Caco-2 (cell line): ENCODE measurements around the gene FOXL2. TPM values are rescaled to one million over a fixed set of nuclear protein-coding genes. Genes with fewer than 3 reads are reported as not detected.

Experiments
- BruUV-seq: library from RNA; stranded (reverse); fragments of 400-500 nt; replicated peaks from 2 replicates; lab custom pipeline; 2021; lab: Mats Ljungman, UMichigan
- CTCF ChIA-PET: fragments of 300-600 bp; sonication (Branson Sonifier 250); formaldehyde crosslinking; loops from one replicate; lab custom pipeline; 2022; ENCODE audit warnings: antibody characterized with exemption; lab: Charles Lee
- POLR2A ChIA-PET: fragments of 300-600 bp; sonication (Branson Sonifier 250); formaldehyde crosslinking; loops from one replicate; lab custom pipeline; 2022; ENCODE audit warnings: antibody characterized with exemption; lab: Charles Lee
- DNase-seq, 2 experiments: peaks; one replicate each; pipeline versions ENCODE4 v3.0.0 to v3.0.0-alpha.2; 2020 to 2022
- H3K27me3 ChIP-seq: replicated peaks from 2 replicates; pipeline ENCODE4 v1.6.0; 2011; ENCODE audit warnings: low read length; ENCODE audit not compliant: control insufficient read depth, insufficient read depth
- H3K36me3 ChIP-seq: 2 replicates; pipeline ENCODE4 v1.5.1; 2011; ENCODE audit warnings: low read length; ENCODE audit not compliant: control insufficient read depth, insufficient read depth
- H3K4me1 ChIP-seq: fragments of 250-450 bp; sonication (Bioruptor Pico); 2 replicates; pipeline ENCODE4 v1.5.1; 2020; ENCODE audit warnings: mild to moderate bottlenecking
- H3K4me3 ChIP-seq: 2 replicates; pipeline ENCODE4 v1.5.1; 2011; ENCODE audit warnings: low read depth, mild to moderate bottlenecking, control low read depth, low read length
- H3K9me3 ChIP-seq: fragments of 250-450 bp; sonication (Bioruptor Pico); 2 replicates; pipeline ENCODE4 v1.5.1; 2020; ENCODE audit warnings: mild to moderate bottlenecking, moderate library complexity
- H3K27ac Mint-ChIP-seq: one replicate; pipeline ENCODE4 v1.8.0; 2022; ENCODE audit warnings: mixed read lengths; ENCODE audit not compliant: unreplicated experiment
- H3K27me3 Mint-ChIP-seq: one replicate; pipeline ENCODE4 v1.8.0; 2022; ENCODE audit warnings: mixed read lengths; ENCODE audit not compliant: insufficient read depth, unreplicated experiment
- H3K36me3 Mint-ChIP-seq: one replicate; pipeline ENCODE4 v1.8.0; 2022; ENCODE audit warnings: mild to moderate bottlenecking, mixed read lengths; ENCODE audit not compliant: insufficient read depth, unreplicated experiment
- H3K4me1 Mint-ChIP-seq: one replicate; pipeline ENCODE4 v1.8.0; 2022; ENCODE audit warnings: low read depth, mixed read lengths; ENCODE audit not compliant: unreplicated experiment
- H3K4me3 Mint-ChIP-seq: one replicate; pipeline ENCODE4 v1.8.0; 2022; ENCODE audit warnings: mild to moderate bottlenecking, moderate library complexity, mixed read lengths; ENCODE audit not compliant: unreplicated experiment
- H3K9me3 Mint-ChIP-seq: one replicate; pipeline ENCODE4 v1.8.0; 2022; ENCODE audit warnings: mixed read lengths; ENCODE audit not compliant: unreplicated experiment
- CTCF ChIP-seq, 2 experiments: fragments of 200-600 bp in 1 of 2; IDR thresholded peaks; 1 replicate in 1 of 2; 2 replicates in 1 of 2; pipeline versions ENCODE4 v1.5.1 to v1.8.0; 2011 to 2022; ENCODE audit warnings: antibody characterized with exemption in 1 of 2, control low read depth in 1 of 2, inconsistent platforms in 1 of 2, low read depth in 1 of 2, low read length in 1 of 2, mild to moderate bottlenecking in 1 of 2, moderate library complexity in 1 of 2; ENCODE audit not compliant: insufficient read depth in 1 of 2, severe bottlenecking in 1 of 2, unreplicated experiment in 1 of 2
- intact Hi-C: fragments of 100-400 bp; cut with micrococcal nuclease; formaldehyde crosslinking; loops from one replicate; pipeline ENCODE4 v1.10.0; 2022; ENCODE audit not compliant: unreplicated experiment
- total RNA-seq: library from RNA; stranded (reverse); gene quantifications from 2 replicates; pipeline ENCODE4 v1.2.3, GENCODE V29; 2022

The FOXL2 gene
- total RNA-seq, 1 experiment from 2014 or later: 1.8 TPM

GRCh38 chr3:138933981-138934691 is 12.8 kb downstream of the FOXL2 start:
- intact Hi-C loops: no loop called here
- DNase-seq: no peak

GRCh38 chr3:138933068-138933668 is 13.8 kb downstream of the FOXL2 start:
- Histone ChIP-seq H3K9me3 (no peaks in the 10 kb centered on the region), H3K4me3 (no peak overlapping the region), H3K36me3 (no peaks in the 10 kb centered on the region), H3K27me3 (no peaks in the 10 kb centered on the region), H3K4me1 (no peaks in the 10 kb centered on the region)
- Mint-ChIP-seq H3K27ac (no peak overlapping the region), H3K9me3 (no peaks in the 10 kb centered on the region), H3K27me3 (no peaks in the 10 kb centered on the region), H3K4me3 (no peak overlapping the region), H3K36me3 (no peaks in the 10 kb centered on the region), H3K4me1 (no peaks in the 10 kb centered on the region)
- DNase-seq: no peak
- intact Hi-C loops: no loop called here
- BruUV-seq: no TSS peak
- ChIA-PET POLR2A (no interaction called here), CTCF (interaction anchor here (1.7 to 2.7 kb wide), 2 partner anchors 10 to 17 kb away, joined by 4 to 14 read pairs; no protein-coding TSS in a partner anchor)
- TF ChIP-seq CTCF (IDR thresholded peaks at IDR 0.05; ENCODE audit: insufficient read depth in 1 of 2, low read depth in 1 of 2, low read length in 1 of 2, severe bottlenecking in 1 of 2, unreplicated experiment in 1 of 2): no peak

More at GRCh38 chr3:138933981-138934691, 12.8 kb downstream of the FOXL2 start:
- no peaks in the 10 kb centered on the region for H3K36me3 ChIP-seq
- Mint-ChIP-seq H3K4me1 (no peaks in the 10 kb centered on the region), H3K36me3 (no peaks in the 10 kb centered on the region), H3K27ac (no peak overlapping the region), H3K4me3 (no peak overlapping the region), H3K9me3 (no peaks in the 10 kb centered on the region), H3K27me3 (no peaks in the 10 kb centered on the region)
- BruUV-seq: no TSS peak
- CTCF ChIA-PET: interaction anchor here (1.7 to 2.7 kb wide), 2 partner anchors 11 to 18 kb away, joined by 4 to 14 read pairs; no protein-coding TSS in a partner anchor
- H3K9me3 ChIP-seq: no peaks in the 10 kb centered on the region
- no peak for TF ChIP-seq CTCF (IDR thresholded peaks at IDR 0.05; ENCODE audit: insufficient read depth in 1 of 2, low read depth in 1 of 2, low read length in 1 of 2, severe bottlenecking in 1 of 2, unreplicated experiment in 1 of 2)
- H3K4me3 ChIP-seq: no peak overlapping the region
- no peaks in the 10 kb centered on the region for H3K4me1 ChIP-seq
- POLR2A ChIA-PET: no interaction called here
- H3K27me3 ChIP-seq: no peaks in the 10 kb centered on the region

DNA sequence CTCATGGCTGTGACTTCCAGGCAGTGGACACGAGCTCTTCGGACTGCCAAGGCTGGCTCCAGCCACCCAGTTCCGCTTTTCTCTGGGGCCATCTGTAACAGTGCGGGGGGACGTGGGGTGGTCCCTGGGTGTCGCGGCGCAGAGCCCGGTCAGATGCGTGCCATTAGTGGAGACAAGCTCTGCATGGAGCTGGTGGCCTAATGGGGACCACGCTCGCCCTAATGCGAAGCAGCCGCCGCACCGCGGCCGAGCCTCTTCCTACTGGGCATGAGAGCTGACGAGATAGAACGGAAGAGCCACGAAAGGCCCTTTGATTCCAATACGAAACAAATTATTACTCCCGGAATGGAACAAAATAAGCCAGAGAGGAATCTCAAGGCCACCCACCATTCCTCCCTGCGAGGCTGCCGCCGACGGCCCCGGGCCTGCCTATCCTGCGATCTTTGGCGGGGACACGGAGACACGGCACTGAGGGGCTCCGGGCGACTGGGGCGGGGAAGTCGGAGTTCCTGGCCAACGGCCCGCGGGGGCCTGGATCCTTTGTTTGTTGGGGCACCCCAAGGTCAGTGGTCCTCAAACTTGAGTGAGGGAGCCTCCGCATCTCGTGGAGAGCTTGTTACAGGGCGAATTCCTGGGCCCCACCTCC is 18.1 kb downstream of the FOXL2 start:
- Mint-ChIP-seq H3K4me1 (no peaks in the 10 kb centered on the region), H3K4me3 (no peak overlapping the region), H3K9me3 (no peaks in the 10 kb centered on the region), H3K27me3 (no peaks in the 10 kb centered on the region), H3K36me3 (no peaks in the 10 kb centered on the region), H3K27ac (no peak overlapping the region)
- no TSS peak for BruUV-seq
- Histone ChIP-seq H3K4me1 (no peaks in the 10 kb centered on the region), H3K4me3 (no peak overlapping the region), H3K36me3 (no peaks in the 10 kb centered on the region), H3K9me3 (no peaks in the 10 kb centered on the region), H3K27me3 (no peaks in the 10 kb centered on the region)
- POLR2A ChIA-PET: no interaction called here
- intact Hi-C loops: no loop called here
- no peak for TF ChIP-seq CTCF (IDR thresholded peaks at IDR 0.05; ENCODE audit: insufficient read depth in 1 of 2, low read depth in 1 of 2, low read length in 1 of 2, severe bottlenecking in 1 of 2, unreplicated experiment in 1 of 2)
- no peak for DNase-seq
- CTCF ChIA-PET: no interaction called here
